Measurements from ENCODE around the gene FBLL1. TPM values are rescaled to one million over a fixed set of nuclear protein-coding genes. Genes with fewer than 3 reads are reported as not detected.
"Not testable (repeated sequence)": the region's sequence is repeated elsewhere in the genome, so short reads cannot be mapped to it uniquely, and the experiment has no call there.

The FBLL1 gene
- total RNA-seq, 1 donor from 2014 or later: not detected

DNA sequence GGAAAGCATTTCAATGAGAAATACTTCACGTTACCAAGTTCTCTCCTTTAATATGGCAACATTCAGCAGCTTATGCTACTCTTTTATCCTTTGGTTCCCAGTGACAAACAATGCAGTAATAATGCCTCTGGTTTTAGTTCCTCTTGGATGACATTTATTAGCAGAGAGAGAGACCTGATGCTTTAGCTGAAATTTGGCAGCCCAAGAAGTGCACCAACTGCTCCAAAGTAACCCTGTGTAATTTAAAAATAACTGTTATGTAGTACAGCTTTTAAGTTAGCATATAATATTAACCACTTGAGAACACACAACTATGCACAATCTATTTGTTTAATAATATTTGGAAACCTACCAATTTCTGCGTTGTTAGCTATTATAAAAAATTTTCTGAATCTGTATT lies 28.3 kb downstream of the FBLL1 start:
- TF ChIP-seq CTCF (IDR thresholded peaks at IDR 0.05; ENCODE audit: borderline replicate concordance): no peak
- peaks cover 36% of the 10 kb centered on the region for H3K4me1 ChIP-seq
- peaks cover 66% of the 10 kb centered on the region for H3K36me3 ChIP-seq
- H3K27ac ChIP-seq (replicated peaks): peak overlapping the region; percentile 18
- DNase-seq: no peak
- intact Hi-C loops (cut with micrococcal nuclease): no loop called here
- H3K4me3 ChIP-seq: no peak overlapping the region
- no peaks in the 10 kb centered on the region for H3K27me3 ChIP-seq (ENCODE audit: low read depth)
- no peaks in the 10 kb centered on the region for H3K9me3 ChIP-seq (replicated peaks)

DNA sequence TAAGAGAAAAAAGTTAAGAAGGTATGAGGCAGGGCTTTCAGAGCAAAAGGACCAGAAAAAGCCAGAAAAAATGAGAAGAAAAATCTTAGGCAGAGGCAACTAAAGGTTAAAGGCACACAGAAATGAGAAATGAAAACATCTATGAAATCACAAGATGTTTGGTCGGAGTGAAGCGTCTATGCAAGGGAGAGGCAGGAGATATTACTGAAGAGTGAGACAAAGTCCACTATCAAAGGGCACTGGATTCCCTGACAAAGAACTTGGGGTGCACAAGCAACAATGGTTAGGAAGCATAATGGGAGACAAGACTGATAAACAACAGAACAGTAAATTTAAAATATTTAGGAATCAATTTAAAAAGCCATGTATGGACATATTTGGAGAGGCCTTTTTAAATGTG lies 33.2 kb downstream of the FBLL1 start:
- Histone ChIP-seq H3K27me3 (ENCODE audit: low read depth) (no peaks in the 10 kb centered on the region), H3K27ac (replicated peaks) (no peak overlapping the region), H3K4me3 (no peak overlapping the region), H3K4me1 (peaks cover 30% of the 10 kb centered on the region), H3K36me3 (peaks cover 75% of the 10 kb centered on the region), H3K9me3 (replicated peaks) (no peaks in the 10 kb centered on the region)
- no peak for TF ChIP-seq CTCF (IDR thresholded peaks at IDR 0.05; ENCODE audit: borderline replicate concordance)
- intact Hi-C loops (cut with micrococcal nuclease): no loop called here
- no peak for DNase-seq

DNA sequence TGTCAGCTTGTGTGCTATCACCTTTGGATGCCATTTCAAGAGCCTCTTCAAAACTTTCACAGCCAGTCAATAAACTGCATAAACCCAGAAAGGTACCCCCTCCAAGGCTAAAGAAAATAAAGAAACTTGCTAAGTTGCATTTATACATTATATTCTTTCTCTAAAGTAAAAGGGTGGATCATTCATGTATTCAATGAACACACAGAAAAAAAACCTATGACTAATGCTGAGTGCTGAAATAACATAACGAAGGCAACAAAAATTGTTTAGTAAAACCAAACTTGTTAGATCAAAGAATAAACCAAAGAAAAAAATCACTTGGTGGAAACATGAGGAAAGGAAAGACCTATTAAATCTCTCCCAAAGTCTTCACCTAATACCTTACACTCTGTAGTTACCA lies 34.9 kb downstream of the FBLL1 start:
- no peak for TF ChIP-seq CTCF (IDR thresholded peaks at IDR 0.05; ENCODE audit: borderline replicate concordance)
- intact Hi-C loops (cut with micrococcal nuclease): no loop called here
- Histone ChIP-seq H3K36me3 (peaks cover 72% of the 10 kb centered on the region), H3K27me3 (ENCODE audit: low read depth) (no peaks in the 10 kb centered on the region), H3K27ac (replicated peaks) (no peak overlapping the region), H3K4me1 (peaks cover 36% of the 10 kb centered on the region), H3K4me3 (no peak overlapping the region), H3K9me3 (replicated peaks) (no peaks in the 10 kb centered on the region)
- no peak for DNase-seq

GRCh38 chr5:168568738-168569137 lies 39.6 kb downstream of the FBLL1 start:
- H3K9me3 ChIP-seq (replicated peaks): no peaks in the 10 kb centered on the region
- H3K36me3 ChIP-seq: peaks cover 41% of the 10 kb centered on the region

DNA sequence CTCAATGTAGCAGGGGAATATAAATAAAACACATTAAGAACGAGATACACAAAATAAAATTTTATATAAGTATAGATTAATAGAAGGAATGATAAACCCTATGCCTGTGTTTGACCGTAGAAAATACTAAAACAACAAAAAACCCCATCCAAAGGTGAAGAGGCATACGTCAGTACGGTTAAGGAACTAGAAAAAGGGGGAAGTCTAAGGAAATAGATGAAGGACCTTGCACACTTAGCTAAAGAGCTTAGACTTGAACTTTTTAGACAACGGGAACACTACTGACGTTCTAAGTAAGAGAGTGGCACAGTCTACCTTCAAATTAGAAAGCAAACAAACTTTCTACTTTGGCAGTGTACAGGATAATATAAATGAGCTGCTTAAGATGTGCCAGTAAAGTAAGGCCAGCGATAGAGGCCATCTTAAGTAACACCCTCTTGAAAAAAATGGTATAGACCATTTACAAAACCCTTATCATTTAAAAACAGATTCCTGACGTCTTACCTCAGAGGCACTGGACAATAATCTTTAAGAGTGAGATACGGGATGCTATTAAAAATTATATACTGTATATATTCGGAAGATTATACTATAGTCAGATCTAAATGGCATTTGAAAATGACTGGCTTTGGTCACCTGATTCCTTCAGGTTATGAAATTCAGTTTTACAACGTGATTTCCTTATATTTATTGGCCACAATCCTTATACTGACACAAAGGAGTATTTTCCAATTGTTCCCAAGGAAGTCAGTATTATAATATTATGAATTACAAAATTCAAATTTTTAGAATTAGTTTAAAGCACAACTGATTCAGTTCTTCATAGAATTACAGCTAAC lies 41.6 kb downstream of the FBLL1 start:
- no peaks in the 10 kb centered on the region for H3K9me3 ChIP-seq (replicated peaks)
- H3K27me3 ChIP-seq (ENCODE audit: low read depth): no peaks in the 10 kb centered on the region
- DNase-seq: no peak
- H3K4me3 ChIP-seq: no peak overlapping the region
- peaks cover 54% of the 10 kb centered on the region for H3K4me1 ChIP-seq
- intact Hi-C loops (cut with micrococcal nuclease): loop anchor here (10.0 kb wide), 1 partner anchor 76 kb away; no protein-coding TSS in a partner anchor
- peaks cover 27% of the 10 kb centered on the region for H3K36me3 ChIP-seq
- TF ChIP-seq CTCF (IDR thresholded peaks at IDR 0.05; ENCODE audit: borderline replicate concordance): no peak
- no peak overlapping the region for H3K27ac ChIP-seq (replicated peaks)

More at GRCh38 chr5:168568738-168569137, 39.6 kb downstream of the FBLL1 start:
- TF ChIP-seq CTCF (IDR thresholded peaks at IDR 0.05; ENCODE audit: borderline replicate concordance): no peak
- Histone ChIP-seq H3K4me3 (no peak overlapping the region), H3K27ac (replicated peaks) (no peak overlapping the region), H3K27me3 (ENCODE audit: low read depth) (no peaks in the 10 kb centered on the region), H3K4me1 (peaks cover 50% of the 10 kb centered on the region)
- DNase-seq: no peak
- intact Hi-C loops (cut with micrococcal nuclease): no loop called here

- H3K9me3 ChIP-seq (replicated peaks); DNase-seq; H3K4me3 ChIP-seq; H3K36me3 ChIP-seq; H3K27ac ChIP-seq (replicated peaks); H3K27me3 ChIP-seq (ENCODE audit: low read depth): not testable (repeated sequence)
- intact Hi-C loops (cut with micrococcal nuclease): loop anchor here (10.0 kb wide), 1 partner anchor 79 kb away; no protein-coding TSS in a partner anchor
- H3K4me1 ChIP-seq: peaks cover 68% of the 10 kb centered on the region
Observed at GRCh38 chr5:168573663-168574062, 44.6 kb downstream of the FBLL1 start.

- not testable (repeated sequence) for H3K4me3 ChIP-seq; H3K36me3 ChIP-seq; H3K9me3 ChIP-seq (replicated peaks); H3K27ac ChIP-seq (replicated peaks); DNase-seq; H3K27me3 ChIP-seq (ENCODE audit: low read depth)
- H3K4me1 ChIP-seq: peaks cover 73% of the 10 kb centered on the region
- intact Hi-C loops (cut with micrococcal nuclease): loop anchor here (10.0 kb wide), 1 partner anchor 79 kb away; no protein-coding TSS in a partner anchor
Observed at GRCh38 chr5:168574156-168574555, 45.1 kb downstream of the FBLL1 start.
